Neural cell (in vitro differentiated cells): ENCODE data around the gene COBLL1. TPM values are rescaled to one million over a fixed set of nuclear protein-coding genes. Genes with fewer than 3 reads are reported as not detected.

ENCODE experiments used
- H2AFZ ChIP-seq: fragments of 200-600, 300-800 bp; sonication (generic), shearing (Covaris generic); 2 replicates; pipeline ENCODE4 v1.6.0; 2014; ENCODE audit warnings: low read depth, mild to moderate bottlenecking, antibody characterized with exemption, low read length, moderate library complexity
- H3F3A ChIP-seq: fragments of 200-600 bp; shearing (Covaris generic); 2 replicates; pipeline ENCODE4 v1.6.1; 2016; ENCODE audit warnings: mild to moderate bottlenecking, moderate library complexity, mixed read lengths, antibody characterized with exemption, low read length; ENCODE audit not compliant: insufficient read depth, poor library complexity, severe bottlenecking
- H3K27ac ChIP-seq: fragments of 200-600, 300-800 bp; sonication (generic), shearing (Covaris generic); 2 replicates; pipeline ENCODE4 v1.5.1; 2014; ENCODE audit warnings: mild to moderate bottlenecking, low read length, moderate library complexity
- H3K27me3 ChIP-seq: fragments of 300-800, 200-600 bp; sonication (generic), shearing (Covaris generic); 2 replicates; pipeline ENCODE4 v1.6.0; 2014; ENCODE audit warnings: mild to moderate bottlenecking, low read depth, low read length, moderate library complexity; ENCODE audit not compliant: insufficient read depth
- H3K36me3 ChIP-seq: fragments of 300-800, 200-600 bp; sonication (generic), shearing (Covaris generic); 2 replicates; pipeline ENCODE4 v1.5.1; 2014; ENCODE audit warnings: mild to moderate bottlenecking, antibody characterized with exemption, low read length, moderate library complexity; ENCODE audit not compliant: insufficient read depth
- H3K4me2 ChIP-seq: fragments of 300-800, 200-600 bp; sonication (generic), shearing (Covaris generic); 2 replicates; pipeline ENCODE4 v1.6.0; 2014; ENCODE audit warnings: mild to moderate bottlenecking, low read length
- H3K4me3 ChIP-seq: fragments of 300-800, 200-600 bp; sonication (generic), shearing (Covaris generic); 2 replicates; pipeline ENCODE4 v1.5.1; 2014; ENCODE audit warnings: mild to moderate bottlenecking, low read length, moderate library complexity
- H3K79me2 ChIP-seq: fragments of 200-600 bp; shearing (Covaris generic); replicated peaks from 2 replicates; pipeline ENCODE4 v1.6.0; 2014; ENCODE audit warnings: mild to moderate bottlenecking, low read length, moderate library complexity; ENCODE audit not compliant: insufficient read depth
- H3K9ac ChIP-seq: fragments of 300-800, 200-600 bp; sonication (generic), shearing (Covaris generic); 2 replicates; pipeline ENCODE4 v1.6.1; 2016; ENCODE audit warnings: mild to moderate bottlenecking, low read length, mixed read lengths
- H3K9me2 ChIP-seq: fragments of 200-600 bp; shearing (Covaris generic); 2 replicates; pipeline ENCODE4 v1.6.1; 2016; ENCODE audit warnings: mild to moderate bottlenecking, low read length, mixed read lengths; ENCODE audit not compliant: insufficient read depth
- H3K9me3 ChIP-seq: fragments of 200-600, 300-800 bp; sonication (generic), shearing (Covaris generic); 2 replicates; pipeline ENCODE4 v1.6.1; 2016; ENCODE audit warnings: mild to moderate bottlenecking, mixed run types, low read length, moderate library complexity, mixed read lengths
- H4K20me1 ChIP-seq: fragments of 200-600 bp; shearing (Covaris generic); 2 replicates; pipeline ENCODE4 v1.6.1; 2016; ENCODE audit warnings: mild to moderate bottlenecking, mixed run types; ENCODE audit not compliant: insufficient read depth
- EP300 ChIP-seq: fragments of 450-650 bp; conservative IDR thresholded peaks from 2 replicates; pipeline ENCODE4 v1.6.1; 2014; ENCODE audit warnings: antibody characterized with exemption, mild to moderate bottlenecking, moderate library complexity; ENCODE audit not compliant: poor library complexity, severe bottlenecking
- EZH2 ChIP-seq: fragments of 200-600, 300-800 bp; shearing (Covaris generic), sonication (generic); IDR thresholded peaks from 2 replicates; pipeline ENCODE4 v1.6.1; 2014; ENCODE audit warnings: antibody characterized with exemption, low read length, borderline replicate concordance, mild to moderate bottlenecking; ENCODE audit not compliant: insufficient read depth, poor library complexity, severe bottlenecking
- MXI1 ChIP-seq: fragments of 450-650 bp; conservative IDR thresholded peaks from 2 replicates; pipeline ENCODE4 v1.6.1; 2014; ENCODE audit warnings: antibody characterized with exemption, mild to moderate bottlenecking; ENCODE audit not compliant: poor library complexity, severe bottlenecking
- POLR2AphosphoS5 ChIP-seq: IDR thresholded peaks from 2 replicates; pipeline ENCODE4 v1.6.1; 2012
- RAD21 ChIP-seq: fragments of 450-650 bp; conservative IDR thresholded peaks from 2 replicates; pipeline ENCODE4 v1.6.1; 2014; ENCODE audit warnings: antibody characterized with exemption, mild to moderate bottlenecking, moderate library complexity
- REST ChIP-seq: IDR thresholded peaks from 2 replicates; pipeline ENCODE4 v1.6.1; 2012; ENCODE audit warnings: borderline replicate concordance
- SMC3 ChIP-seq: fragments of 450-650 bp; conservative IDR thresholded peaks from 2 replicates; pipeline ENCODE4 v1.6.1; 2014; ENCODE audit warnings: antibody characterized with exemption, mild to moderate bottlenecking, moderate library complexity; ENCODE audit not compliant: poor library complexity
- TAF1 ChIP-seq: IDR thresholded peaks from 2 replicates; pipeline ENCODE4 v1.6.1; 2012; ENCODE audit warnings: low read depth
- polyA plus RNA-seq: library from polyadenylated mRNA; depleted of rRNA; stranded (reverse); fragments of >200 nt; gene quantifications from 2 replicates; pipeline ENCODE4 v1.2.3, GENCODE V29; 2014
- TF ChIP-seq, protein P1 (sequence below): fragments of 450-650 bp; IDR thresholded peaks from 2 replicates; pipeline ENCODE4 v1.5.1; 2014; ENCODE audit warnings: antibody characterized with exemption, mild to moderate bottlenecking, moderate library complexity; ENCODE audit not compliant: poor library complexity, severe bottlenecking

The COBLL1 gene
- polyA plus RNA-seq, 1 donor from 2014 or later = 0.11 TPM

- H3K27me3 ChIP-seq = no peaks in the 10 kb centered on the region
- no peak overlapping the region for H2AFZ ChIP-seq
- H3K27ac ChIP-seq = no peak overlapping the region
- TF ChIP-seq POLR2AphosphoS5 = no peak
- TF ChIP-seq TAF1 = no peak
- H4K20me1 ChIP-seq = no peaks in the 10 kb centered on the region
- no peaks in the 10 kb centered on the region for H3K79me2 ChIP-seq
- H3K36me3 ChIP-seq = no peaks in the 10 kb centered on the region
- no peak overlapping the region for H3K4me3 ChIP-seq
- no peak overlapping the region for H3K9ac ChIP-seq
- H3K9me2 ChIP-seq = no peaks in the 10 kb centered on the region
- H3K4me2 ChIP-seq = no peak overlapping the region
- H3F3A ChIP-seq = no peaks in the 10 kb centered on the region
- H3K9me3 ChIP-seq = no peaks in the 10 kb centered on the region
These were observed 29.8 kb upstream of the COBLL1 start for GRCh38 chr2:164871404-164871803.

DNA sequence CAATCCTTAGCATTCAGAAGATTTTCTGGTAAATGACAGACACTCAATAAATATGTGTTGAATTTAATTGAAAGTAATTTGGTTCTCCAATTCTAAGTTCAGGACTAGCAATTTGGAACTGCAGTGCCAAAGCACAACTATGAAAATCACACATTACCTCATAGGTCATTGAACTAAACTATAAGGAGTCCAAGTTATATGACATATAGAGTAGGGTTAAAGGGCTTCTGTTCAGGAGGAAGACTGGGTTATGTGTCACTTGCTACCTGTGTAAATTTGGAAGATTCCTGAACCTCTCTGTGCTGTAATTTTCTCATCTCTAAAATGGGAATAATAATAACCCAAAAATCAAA lies 27.8 kb upstream of the COBLL1 start:
- H3K9me2 ChIP-seq = no peaks in the 10 kb centered on the region
- no peak overlapping the region for H3K9ac ChIP-seq
- H3K36me3 ChIP-seq = no peaks in the 10 kb centered on the region
- no peaks in the 10 kb centered on the region for H3K27me3 ChIP-seq
- TF ChIP-seq REST = no peak
- TF ChIP-seq EP300 = no peak
- TF ChIP-seq, protein P1, sequence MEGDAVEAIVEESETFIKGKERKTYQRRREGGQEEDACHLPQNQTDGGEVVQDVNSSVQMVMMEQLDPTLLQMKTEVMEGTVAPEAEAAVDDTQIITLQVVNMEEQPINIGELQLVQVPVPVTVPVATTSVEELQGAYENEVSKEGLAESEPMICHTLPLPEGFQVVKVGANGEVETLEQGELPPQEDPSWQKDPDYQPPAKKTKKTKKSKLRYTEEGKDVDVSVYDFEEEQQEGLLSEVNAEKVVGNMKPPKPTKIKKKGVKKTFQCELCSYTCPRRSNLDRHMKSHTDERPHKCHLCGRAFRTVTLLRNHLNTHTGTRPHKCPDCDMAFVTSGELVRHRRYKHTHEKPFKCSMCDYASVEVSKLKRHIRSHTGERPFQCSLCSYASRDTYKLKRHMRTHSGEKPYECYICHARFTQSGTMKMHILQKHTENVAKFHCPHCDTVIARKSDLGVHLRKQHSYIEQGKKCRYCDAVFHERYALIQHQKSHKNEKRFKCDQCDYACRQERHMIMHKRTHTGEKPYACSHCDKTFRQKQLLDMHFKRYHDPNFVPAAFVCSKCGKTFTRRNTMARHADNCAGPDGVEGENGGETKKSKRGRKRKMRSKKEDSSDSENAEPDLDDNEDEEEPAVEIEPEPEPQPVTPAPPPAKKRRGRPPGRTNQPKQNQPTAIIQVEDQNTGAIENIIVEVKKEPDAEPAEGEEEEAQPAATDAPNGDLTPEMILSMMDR = no peak
- TF ChIP-seq EZH2 = no peak
- H3K27ac ChIP-seq = no peak overlapping the region
- no peaks in the 10 kb centered on the region for H3K79me2 ChIP-seq
- no peaks in the 10 kb centered on the region for H3K9me3 ChIP-seq
- H4K20me1 ChIP-seq = no peaks in the 10 kb centered on the region
- H2AFZ ChIP-seq = no peak overlapping the region
- no peak overlapping the region for H3K4me2 ChIP-seq
- H3K4me3 ChIP-seq = no peak overlapping the region
- no peaks in the 10 kb centered on the region for H3F3A ChIP-seq

GRCh38 chr2:164868563-164869419 lies 27.2 kb upstream of the COBLL1 start:
- Histone ChIP-seq H3K27ac (no peak overlapping the region), H3K4me3 (no peak overlapping the region), H3K27me3 (no peaks in the 10 kb centered on the region), H2AFZ (no peak overlapping the region), H3K9me3 (no peaks in the 10 kb centered on the region), H3F3A (no peaks in the 10 kb centered on the region), H3K36me3 (no peaks in the 10 kb centered on the region), H3K9ac (no peak overlapping the region), H3K9me2 (no peaks in the 10 kb centered on the region), H4K20me1 (no peaks in the 10 kb centered on the region), H3K4me2 (no peak overlapping the region), H3K79me2 (no peaks in the 10 kb centered on the region)
- TF ChIP-seq EP300 = no peak
- TF ChIP-seq, protein P1 = no peak
- TF ChIP-seq RAD21 = no peak
- TF ChIP-seq REST = no peak
- TF ChIP-seq POLR2AphosphoS5 = no peak
- TF ChIP-seq TAF1 = no peak
- TF ChIP-seq MXI1 = no peak
- no peak for TF ChIP-seq EZH2
- no peak for TF ChIP-seq SMC3
